ENCODE data around the gene SLC17A1. TPM values are rescaled to one million over a fixed set of nuclear protein-coding genes. Genes with fewer than 3 reads are reported as not detected.

Gene SLC17A1
- total and polyA plus RNA-seq, 4 donors: 3.9 to 25.8 (median 11.4) TPM

DNA sequence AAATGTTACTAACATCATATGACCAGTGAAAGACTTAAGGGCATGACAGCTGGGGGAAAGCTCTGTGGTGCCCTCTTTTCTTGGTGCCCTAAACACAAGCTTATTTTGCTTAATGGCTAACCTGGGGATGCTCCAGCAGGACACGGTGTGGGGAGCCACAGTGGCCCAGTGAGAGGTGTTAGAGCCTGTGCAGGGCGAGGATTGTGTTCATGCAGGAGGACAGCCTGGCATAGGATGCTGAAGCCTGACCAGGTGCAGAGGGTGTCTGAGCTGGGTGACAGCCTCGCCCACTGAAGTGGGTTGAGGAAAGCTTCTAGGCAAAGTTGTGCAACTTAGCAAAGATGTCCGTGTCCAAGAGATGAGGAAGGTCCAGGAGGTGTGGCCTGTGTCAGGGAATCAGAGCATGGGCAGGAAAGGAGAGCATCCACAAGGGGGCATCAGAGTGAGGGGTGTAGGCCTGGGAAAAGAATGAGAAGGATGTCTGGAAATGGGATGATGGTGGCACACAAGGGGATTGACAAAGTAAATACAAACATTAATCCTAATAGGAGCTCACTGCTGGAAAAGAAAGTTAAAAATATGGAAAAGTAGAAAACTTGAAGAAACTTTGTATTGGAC, 43.4 kb downstream of the SLC17A1 start:
- 59% methylated on average over 4 of the region's 4 CpGs for WGBS
- no peaks in the 10 kb centered on the region for H3K9me3 ChIP-seq (ENCODE audit: control insufficient read depth in 4 of 4, low read length in 3 of 4)
- H3K4me3 ChIP-seq (ENCODE audit: low read depth in 1 of 3, low read length in 3 of 3): no peak overlapping the region
- peak; percentile 57 for DNase-seq (ENCODE audit: low spot score)
- no peaks in the 10 kb centered on the region for H3K27me3 ChIP-seq (ENCODE audit: control insufficient read depth in 4 of 4, insufficient read depth in 4 of 4, low read length in 3 of 4)
- H3K9ac ChIP-seq (ENCODE audit: low read depth in 1 of 2, low read length in 2 of 2): no peak overlapping the region
- TF ChIP-seq RAD21 (IDR thresholded peaks at IDR 0.05) (peak; percentile 91 to 99), HNF4A (conservative IDR thresholded peaks at IDR 0.05) (peak in 1 of 2 donors; percentile 41), JUND (IDR thresholded peaks at IDR 0.05) (no peak), RXRA (IDR thresholded peaks at IDR 0.05) (peak in 1 of 2 donors; percentile 52)
- TF ChIP-seq, protein P1, sequence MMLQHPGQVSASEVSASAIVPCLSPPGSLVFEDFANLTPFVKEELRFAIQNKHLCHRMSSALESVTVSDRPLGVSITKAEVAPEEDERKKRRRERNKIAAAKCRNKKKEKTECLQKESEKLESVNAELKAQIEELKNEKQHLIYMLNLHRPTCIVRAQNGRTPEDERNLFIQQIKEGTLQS (IDR thresholded peaks at IDR 0.05): peak; percentile 17
- TF ChIP-seq, protein P2, sequence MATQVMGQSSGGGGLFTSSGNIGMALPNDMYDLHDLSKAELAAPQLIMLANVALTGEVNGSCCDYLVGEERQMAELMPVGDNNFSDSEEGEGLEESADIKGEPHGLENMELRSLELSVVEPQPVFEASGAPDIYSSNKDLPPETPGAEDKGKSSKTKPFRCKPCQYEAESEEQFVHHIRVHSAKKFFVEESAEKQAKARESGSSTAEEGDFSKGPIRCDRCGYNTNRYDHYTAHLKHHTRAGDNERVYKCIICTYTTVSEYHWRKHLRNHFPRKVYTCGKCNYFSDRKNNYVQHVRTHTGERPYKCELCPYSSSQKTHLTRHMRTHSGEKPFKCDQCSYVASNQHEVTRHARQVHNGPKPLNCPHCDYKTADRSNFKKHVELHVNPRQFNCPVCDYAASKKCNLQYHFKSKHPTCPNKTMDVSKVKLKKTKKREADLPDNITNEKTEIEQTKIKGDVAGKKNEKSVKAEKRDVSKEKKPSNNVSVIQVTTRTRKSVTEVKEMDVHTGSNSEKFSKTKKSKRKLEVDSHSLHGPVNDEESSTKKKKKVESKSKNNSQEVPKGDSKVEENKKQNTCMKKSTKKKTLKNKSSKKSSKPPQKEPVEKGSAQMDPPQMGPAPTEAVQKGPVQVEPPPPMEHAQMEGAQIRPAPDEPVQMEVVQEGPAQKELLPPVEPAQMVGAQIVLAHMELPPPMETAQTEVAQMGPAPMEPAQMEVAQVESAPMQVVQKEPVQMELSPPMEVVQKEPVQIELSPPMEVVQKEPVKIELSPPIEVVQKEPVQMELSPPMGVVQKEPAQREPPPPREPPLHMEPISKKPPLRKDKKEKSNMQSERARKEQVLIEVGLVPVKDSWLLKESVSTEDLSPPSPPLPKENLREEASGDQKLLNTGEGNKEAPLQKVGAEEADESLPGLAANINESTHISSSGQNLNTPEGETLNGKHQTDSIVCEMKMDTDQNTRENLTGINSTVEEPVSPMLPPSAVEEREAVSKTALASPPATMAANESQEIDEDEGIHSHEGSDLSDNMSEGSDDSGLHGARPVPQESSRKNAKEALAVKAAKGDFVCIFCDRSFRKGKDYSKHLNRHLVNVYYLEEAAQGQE (IDR thresholded peaks at IDR 0.05): no peak
- TF ChIP-seq, protein P3, sequence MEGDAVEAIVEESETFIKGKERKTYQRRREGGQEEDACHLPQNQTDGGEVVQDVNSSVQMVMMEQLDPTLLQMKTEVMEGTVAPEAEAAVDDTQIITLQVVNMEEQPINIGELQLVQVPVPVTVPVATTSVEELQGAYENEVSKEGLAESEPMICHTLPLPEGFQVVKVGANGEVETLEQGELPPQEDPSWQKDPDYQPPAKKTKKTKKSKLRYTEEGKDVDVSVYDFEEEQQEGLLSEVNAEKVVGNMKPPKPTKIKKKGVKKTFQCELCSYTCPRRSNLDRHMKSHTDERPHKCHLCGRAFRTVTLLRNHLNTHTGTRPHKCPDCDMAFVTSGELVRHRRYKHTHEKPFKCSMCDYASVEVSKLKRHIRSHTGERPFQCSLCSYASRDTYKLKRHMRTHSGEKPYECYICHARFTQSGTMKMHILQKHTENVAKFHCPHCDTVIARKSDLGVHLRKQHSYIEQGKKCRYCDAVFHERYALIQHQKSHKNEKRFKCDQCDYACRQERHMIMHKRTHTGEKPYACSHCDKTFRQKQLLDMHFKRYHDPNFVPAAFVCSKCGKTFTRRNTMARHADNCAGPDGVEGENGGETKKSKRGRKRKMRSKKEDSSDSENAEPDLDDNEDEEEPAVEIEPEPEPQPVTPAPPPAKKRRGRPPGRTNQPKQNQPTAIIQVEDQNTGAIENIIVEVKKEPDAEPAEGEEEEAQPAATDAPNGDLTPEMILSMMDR (IDR thresholded peaks at IDR 0.05; ENCODE audit: low read depth, low read length, missing input control): peak; percentile 73
- H3K4me1 ChIP-seq (ENCODE audit: control insufficient read depth in 4 of 4, insufficient read depth in 4 of 4, low read length in 3 of 4): peaks cover 0 to 5% (median 0%) of the 10 kb centered on the region in 4 donors
- H3K27ac ChIP-seq (ENCODE audit: low read depth in 1 of 2, low read length in 2 of 2): no peak overlapping the region
- peaks cover 0 to 3% (median 0%) of the 10 kb centered on the region in 4 donors for H3K36me3 ChIP-seq (ENCODE audit: control insufficient read depth in 4 of 4, insufficient read depth in 3 of 4, low read depth in 1 of 4, low read length in 3 of 4)

DNA sequence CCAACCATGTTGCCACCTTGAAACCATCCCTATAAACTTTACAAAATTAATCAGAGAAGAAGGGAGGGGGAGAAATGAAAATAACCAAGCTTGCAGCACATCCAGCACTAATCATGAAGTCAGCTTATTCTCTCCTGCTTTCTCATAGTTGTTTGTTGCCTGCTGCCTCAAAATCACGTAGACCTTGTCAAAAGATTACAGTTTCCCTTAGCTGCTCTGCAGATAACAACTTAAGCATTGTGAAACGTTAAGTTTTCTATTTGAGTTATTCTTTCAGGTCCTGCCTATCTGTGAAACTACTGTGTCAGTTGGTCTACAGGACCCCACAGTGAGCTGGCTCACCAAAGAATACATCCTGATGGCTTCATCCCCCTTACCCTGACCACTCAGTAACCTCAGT, 44.4 kb downstream of the SLC17A1 start:
- TF ChIP-seq, protein P4, sequence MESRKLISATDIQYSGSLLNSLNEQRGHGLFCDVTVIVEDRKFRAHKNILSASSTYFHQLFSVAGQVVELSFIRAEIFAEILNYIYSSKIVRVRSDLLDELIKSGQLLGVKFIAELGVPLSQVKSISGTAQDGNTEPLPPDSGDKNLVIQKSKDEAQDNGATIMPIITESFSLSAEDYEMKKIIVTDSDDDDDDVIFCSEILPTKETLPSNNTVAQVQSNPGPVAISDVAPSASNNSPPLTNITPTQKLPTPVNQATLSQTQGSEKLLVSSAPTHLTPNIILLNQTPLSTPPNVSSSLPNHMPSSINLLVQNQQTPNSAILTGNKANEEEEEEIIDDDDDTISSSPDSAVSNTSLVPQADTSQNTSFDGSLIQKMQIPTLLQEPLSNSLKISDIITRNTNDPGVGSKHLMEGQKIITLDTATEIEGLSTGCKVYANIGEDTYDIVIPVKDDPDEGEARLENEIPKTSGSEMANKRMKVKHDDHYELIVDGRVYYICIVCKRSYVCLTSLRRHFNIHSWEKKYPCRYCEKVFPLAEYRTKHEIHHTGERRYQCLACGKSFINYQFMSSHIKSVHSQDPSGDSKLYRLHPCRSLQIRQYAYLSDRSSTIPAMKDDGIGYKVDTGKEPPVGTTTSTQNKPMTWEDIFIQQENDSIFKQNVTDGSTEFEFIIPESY (IDR thresholded peaks at IDR 0.05): no peak
- no peak for TF ChIP-seq RAD21 (IDR thresholded peaks at IDR 0.05)
- no peak for TF ChIP-seq HNF4G (IDR thresholded peaks at IDR 0.05)
- TF ChIP-seq, protein P1 (IDR thresholded peaks at IDR 0.05): no peak
- TF ChIP-seq, protein P3 (IDR thresholded peaks at IDR 0.05; ENCODE audit: low read depth, low read length, missing input control): no peak
- TF ChIP-seq EGR1 (IDR thresholded peaks at IDR 0.05; ENCODE audit: low read depth in 2 of 2): no peak
- no peak for DNase-seq (ENCODE audit: low spot score)
- 77% methylated on average over 2 of the region's 2 CpGs for WGBS

More for the DNA sequence above, 44.4 kb downstream of the SLC17A1 start:
- H3K4me1 ChIP-seq (ENCODE audit: control insufficient read depth in 4 of 4, insufficient read depth in 4 of 4, low read length in 3 of 4): peaks cover 0 to 5% (median 0%) of the 10 kb centered on the region in 4 donors
- H3K36me3 ChIP-seq (ENCODE audit: control insufficient read depth in 4 of 4, insufficient read depth in 3 of 4, low read depth in 1 of 4, low read length in 3 of 4): peaks cover 0 to 3% (median 0%) of the 10 kb centered on the region in 4 donors
- no peak overlapping the region for H3K4me3 ChIP-seq (ENCODE audit: low read depth in 1 of 3, low read length in 3 of 3)
- no peak overlapping the region for H3K27ac ChIP-seq (ENCODE audit: low read depth in 1 of 2, low read length in 2 of 2)
- no peak overlapping the region for H3K9ac ChIP-seq (ENCODE audit: low read depth in 1 of 2, low read length in 2 of 2)
- H3K27me3 ChIP-seq (ENCODE audit: control insufficient read depth in 4 of 4, insufficient read depth in 4 of 4, low read length in 3 of 4): no peaks in the 10 kb centered on the region
- H3K9me3 ChIP-seq (ENCODE audit: control insufficient read depth in 4 of 4, low read length in 3 of 4): no peaks in the 10 kb centered on the region

All from liver (tissue), 9 donors.